SU-DHL-6 (cell line): ENCODE measurements around the gene CRIP2.

Experiments
- H2AFZ ChIP-seq: fragments of 200-600 bp; sonication (generic); 2 replicates; pipeline ENCODE4 v1.6.1; 2014; ENCODE audit warnings: low read depth, mild to moderate bottlenecking, moderate library complexity, mixed read lengths, antibody characterized with exemption, low read length; ENCODE audit not compliant: severe bottlenecking
- H3F3A ChIP-seq: fragments of 200-600 bp; shearing (Covaris generic); 2 replicates; pipeline ENCODE4 v1.6.0; 2016; ENCODE audit warnings: antibody characterized with exemption, mild to moderate bottlenecking; ENCODE audit not compliant: insufficient read depth
- H3K27ac ChIP-seq: fragments of 200-600 bp; sonication (generic); 2 replicates; pipeline ENCODE4 v1.5.1; 2016; ENCODE audit warnings: low read depth, mild to moderate bottlenecking, low read length, moderate library complexity, mixed read lengths
- H3K27me3 ChIP-seq: fragments of 200-600 bp; sonication (generic), shearing (Covaris generic); 2 replicates; pipeline ENCODE4 v1.6.0; 2014; ENCODE audit warnings: mild to moderate bottlenecking, low read length
- H3K36me3 ChIP-seq: fragments of 200-600 bp; sonication (generic); 2 replicates; pipeline ENCODE4 v1.6.1; 2014; ENCODE audit warnings: mild to moderate bottlenecking, low read length, mixed read lengths
- H3K4me2 ChIP-seq: fragments of 300-600, 200-600 bp; shearing (Covaris generic), sonication (generic); 2 replicates; pipeline ENCODE4 v1.6.0; 2014; ENCODE audit warnings: low read length, low read depth, mild to moderate bottlenecking; ENCODE audit not compliant: poor library complexity, severe bottlenecking
- H3K4me3 ChIP-seq: fragments of 200-600 bp; sonication (generic); 2 replicates; pipeline ENCODE4 v1.5.1; 2014; ENCODE audit warnings: antibody characterized with exemption, low read length, mild to moderate bottlenecking, mixed read lengths; ENCODE audit not compliant: insufficient read depth, poor library complexity, severe bottlenecking
- H3K79me2 ChIP-seq: fragments of 200-600 bp; sonication (generic); 2 replicates; pipeline ENCODE4 v1.6.1; 2014; ENCODE audit warnings: mild to moderate bottlenecking, low read length, moderate library complexity; ENCODE audit not compliant: insufficient read depth
- H3K9ac ChIP-seq: fragments of 200-600 bp; sonication (generic); 2 replicates; pipeline ENCODE4 v1.7.0; 2014; ENCODE audit warnings: mild to moderate bottlenecking, low read length
- H3K9me2 ChIP-seq: fragments of 200-600 bp; sonication (generic); replicated peaks from 2 replicates; pipeline ENCODE4 v1.6.1; 2014; ENCODE audit warnings: low read length; ENCODE audit not compliant: insufficient read depth
- H3K9me3 ChIP-seq: fragments of 200-600 bp; sonication (generic); 2 replicates; pipeline ENCODE4 v1.6.1; 2014; ENCODE audit warnings: low read length, mixed read lengths; ENCODE audit not compliant: insufficient read depth
- H4K20me1 ChIP-seq: fragments of 200-600 bp; sonication (generic); 2 replicates; pipeline ENCODE4 v1.6.1; 2014; ENCODE audit warnings: low read depth, mild to moderate bottlenecking, antibody characterized with exemption, low read length, moderate library complexity, mixed read lengths
- CTCF ChIP-seq: fragments of 200-600 bp; sonication (generic); IDR thresholded peaks from one replicate; pipeline ENCODE4 v1.5.1; 2017; ENCODE audit warnings: antibody characterized with exemption, mild to moderate bottlenecking, low read length, moderate library complexity; ENCODE audit not compliant: insufficient read depth, poor library complexity, severe bottlenecking
- EZH2phosphoT487 ChIP-seq: fragments of 200-600 bp; sonication (generic), shearing (Covaris generic); conservative IDR thresholded peaks from 2 replicates; pipeline ENCODE4 v1.6.1; 2018; ENCODE audit warnings: mild to moderate bottlenecking, antibody characterized with exemption, low read length, moderate library complexity, mixed read lengths

CRIP2 gene

GRCh38 chr14:105426416-105427130 lies 48.0 kb upstream of the CRIP2 start:
- Histone ChIP-seq H3K4me2 (no peak overlapping the region), H3K27ac (no peak overlapping the region), H3K27me3 (no peaks in the 10 kb centered on the region), H3K4me3 (no peak overlapping the region), H4K20me1 (peaks cover 8% of the 10 kb centered on the region; the same call in 1 of the 2 replicates), H3F3A (no peaks in the 10 kb centered on the region), H3K36me3 (peaks cover 8% of the 10 kb centered on the region), H3K9ac (no peak overlapping the region), H3K9me3 (no peaks in the 10 kb centered on the region), H3K9me2 (no peaks in the 10 kb centered on the region), H3K79me2 (peaks cover 95% of the 10 kb centered on the region), H2AFZ (no peak overlapping the region)
- no peak for TF ChIP-seq CTCF
- no peak for TF ChIP-seq EZH2phosphoT487

DNA sequence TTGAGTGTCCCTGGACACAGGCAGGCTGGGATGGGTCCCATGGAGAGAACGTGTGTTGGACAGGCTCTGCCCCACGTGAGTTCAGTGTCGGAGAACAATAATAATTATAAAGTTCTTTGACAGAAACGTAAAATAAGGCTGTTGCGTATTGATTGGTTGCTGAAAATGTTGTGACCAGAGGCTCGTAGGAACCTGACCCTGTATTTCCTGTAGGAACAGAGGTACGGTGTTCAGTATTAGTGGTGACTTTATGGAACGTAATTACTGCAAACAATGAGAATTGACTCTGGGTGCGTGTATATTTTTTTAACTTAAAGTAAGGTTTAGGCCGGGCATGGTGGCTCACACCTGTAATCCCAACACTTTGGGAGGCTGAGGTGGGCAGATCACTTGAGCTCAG lies 47.2 kb upstream of the CRIP2 start:
- Histone ChIP-seq H2AFZ (no peak overlapping the region), H3K36me3 (peaks cover 8% of the 10 kb centered on the region), H3K9me3 (no peaks in the 10 kb centered on the region), H3K27ac (no peak overlapping the region), H3K9me2 (no peaks in the 10 kb centered on the region), H3K9ac (no peak overlapping the region), H3F3A (no peaks in the 10 kb centered on the region), H3K4me3 (no peak overlapping the region), H3K79me2 (peaks cover 93% of the 10 kb centered on the region), H4K20me1 (peaks cover 8% of the 10 kb centered on the region; the same call in 1 of the 2 replicates), H3K4me2 (no peak overlapping the region), H3K27me3 (no peaks in the 10 kb centered on the region)
- TF ChIP-seq EZH2phosphoT487 = no peak
- no peak for TF ChIP-seq CTCF

GRCh38 chr14:105427936-105428485 lies 46.6 kb upstream of the CRIP2 start:
- H3K36me3 ChIP-seq = peaks cover 8% of the 10 kb centered on the region
- H3F3A ChIP-seq = no peaks in the 10 kb centered on the region
- no peaks in the 10 kb centered on the region for H3K9me2 ChIP-seq
- H3K4me2 ChIP-seq = no peak overlapping the region
- H3K9ac ChIP-seq = no peak overlapping the region
- H3K27me3 ChIP-seq = no peaks in the 10 kb centered on the region
- peaks cover 8% of the 10 kb centered on the region; the same call in 1 of the 2 replicates for H4K20me1 ChIP-seq
- peaks cover 93% of the 10 kb centered on the region for H3K79me2 ChIP-seq
- TF ChIP-seq CTCF (no peak), EZH2phosphoT487 (no peak)
- no peak overlapping the region for H3K4me3 ChIP-seq
- no peaks in the 10 kb centered on the region for H3K9me3 ChIP-seq
- H3K27ac ChIP-seq = no peak overlapping the region
- no peak overlapping the region for H2AFZ ChIP-seq
